Naive B cell (primary cell): ENCODE data around the gene ARAP1. TPM values are rescaled to one million over a fixed set of nuclear protein-coding genes. Genes with fewer than 3 reads are reported as not detected.

Source experiments
- ATAC-seq, 2 donors: fragments of 150-1000 bp; cut with Tn5 transposase; 2 replicates each; pipeline ENCODE4 v1.10.0; 2021; ENCODE audit warnings: low read depth in 2 of 2, mild to moderate bottlenecking in 2 of 2, moderate library complexity in 2 of 2
- DNase-seq: peaks from one replicate; pipeline ENCODE4 v3.0.0; 2022
- H3K27ac Mint-ChIP-seq, 6 donors: one replicate each; pipeline ENCODE4 v1.8.0; 2020 to 2022; ENCODE audit warnings: mild to moderate bottlenecking in 6 of 6, mixed read lengths in 6 of 6, moderate library complexity in 5 of 6, inconsistent platforms in 2 of 6
- H3K27me3 Mint-ChIP-seq, 3 donors: one replicate each; pipeline ENCODE4 v1.8.0; 2021 to 2022; ENCODE audit warnings: mixed read lengths in 3 of 3, mild to moderate bottlenecking in 1 of 3
- H3K36me3 Mint-ChIP-seq, 2 donors: one replicate each; pipeline ENCODE4 v1.8.0; 2020 to 2022; ENCODE audit warnings: mixed read lengths in 2 of 2, inconsistent platforms in 1 of 2, mild to moderate bottlenecking in 1 of 2
- H3K4me1 Mint-ChIP-seq, 3 donors: one replicate each; pipeline ENCODE4 v1.8.0; 2020 to 2022; ENCODE audit warnings: mixed read lengths in 3 of 3, inconsistent platforms in 1 of 3, mild to moderate bottlenecking in 1 of 3, moderate library complexity in 1 of 3
- H3K4me3 Mint-ChIP-seq, 8 donors: one replicate each; pipeline ENCODE4 v1.8.0; 2020 to 2022; ENCODE audit warnings: mild to moderate bottlenecking in 8 of 8, mixed read lengths in 8 of 8, moderate library complexity in 8 of 8, inconsistent platforms in 2 of 8
- H3K9me3 Mint-ChIP-seq, 7 donors: one replicate each; pipeline ENCODE4 v1.8.0; 2020 to 2022; ENCODE audit warnings: mixed read lengths in 7 of 7, mild to moderate bottlenecking in 5 of 7, inconsistent platforms in 2 of 7, moderate library complexity in 1 of 7
- polyA plus RNA-seq, 6 donors: library from polyadenylated mRNA; unstranded; fragments of 300-500 nt; fragmentation: Illumina TruSeq; gene quantifications; one replicate each; pipeline ENCODE4 v1.2.3, GENCODE V29; 2021; ENCODE audit warnings: low read depth in 6 of 6

ARAP1 gene
- polyA plus RNA-seq, 6 donors from 2014 or later = 3.3 to 30.2 (median 14.0) TPM

DNA sequence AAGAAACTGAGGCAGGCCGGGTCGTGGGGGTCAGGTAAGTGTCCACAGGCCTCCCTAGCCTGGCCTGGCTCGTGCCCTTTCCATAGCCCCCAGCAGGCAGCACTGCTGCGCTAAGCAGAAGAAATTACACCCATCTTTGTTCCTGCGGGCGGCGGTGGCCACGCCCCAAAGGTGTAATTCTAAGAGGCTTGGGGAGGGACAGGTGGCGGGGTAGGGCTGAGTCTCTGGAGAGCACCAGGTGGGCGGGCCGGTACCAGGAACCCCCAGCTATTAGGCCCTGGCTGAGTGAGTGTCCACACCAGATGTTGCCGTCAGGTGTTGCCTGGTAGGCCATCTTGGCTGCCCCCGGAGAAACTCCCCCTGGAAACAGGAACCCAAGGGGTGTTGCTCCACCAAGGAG is 12.3 kb upstream of the ARAP1 start:
- Mint-ChIP-seq H3K27me3 (no peaks in the 10 kb centered on the region), H3K4me3 (no peak overlapping the region), H3K9me3 (no peaks in the 10 kb centered on the region), H3K4me1 (peaks cover 21 to 27% (median 25%) of the 10 kb centered on the region in 3 donors), H3K27ac (peak overlapping the region in 1 of 6 donors; percentile 34), H3K36me3 (no peaks in the 10 kb centered on the region)
- ATAC-seq (no peak), DNase-seq (no peak)

- Mint-ChIP-seq H3K36me3 (no peaks in the 10 kb centered on the region), H3K4me3 (peak overlapping the region in 3 of 8 donors; percentile 13 to 21 (median 15)), H3K9me3 (no peaks in the 10 kb centered on the region), H3K4me1 (peaks cover 24 to 31% (median 24%) of the 10 kb centered on the region in 3 donors), H3K27me3 (no peaks in the 10 kb centered on the region), H3K27ac (peak overlapping the region in 3 of 6 donors; percentile 26 to 93 (median 84))
- DNase-seq (no peak), ATAC-seq (no peak)
These were observed 11.6 kb upstream of the ARAP1 start for GRCh38 chr11:72763823-72764222.

DNA sequence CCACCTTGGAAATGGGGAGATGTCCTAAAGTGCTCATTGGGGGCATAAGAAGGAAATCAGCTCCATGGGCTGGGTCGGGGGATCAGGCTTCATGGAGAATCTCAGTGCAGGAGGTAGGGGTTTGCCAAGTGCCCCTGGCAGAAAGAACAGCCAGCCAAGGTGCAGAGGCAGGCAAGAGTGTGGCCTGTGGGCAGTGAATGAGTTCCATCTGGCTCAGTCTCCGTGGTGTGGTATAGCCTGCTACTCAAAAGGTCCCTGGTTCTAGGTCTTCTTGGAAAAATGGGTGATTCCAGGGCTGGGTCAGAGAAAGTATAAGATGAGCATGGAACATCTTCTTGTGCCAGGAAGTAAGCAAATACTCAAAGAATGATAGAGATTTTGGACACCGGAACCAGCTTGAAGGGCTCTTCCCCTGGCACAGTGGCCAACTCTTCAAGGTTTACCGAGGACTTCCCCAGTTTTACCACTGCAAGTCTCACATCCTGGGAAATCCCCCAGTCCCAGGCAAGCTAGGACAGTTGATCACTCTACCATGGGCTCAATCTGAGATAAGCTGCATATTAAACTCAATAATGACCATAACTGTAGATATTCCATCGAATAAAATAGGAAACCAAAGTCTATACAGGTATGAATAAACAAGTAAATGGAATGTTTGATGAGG is 10.6 kb upstream of the ARAP1 start:
- H3K27me3 Mint-ChIP-seq = no peaks in the 10 kb centered on the region
- peak overlapping the region in 3 of 8 donors; percentile 15 to 65 (median 42) for H3K4me3 Mint-ChIP-seq
- no peaks in the 10 kb centered on the region for H3K36me3 Mint-ChIP-seq
- no peaks in the 10 kb centered on the region for H3K9me3 Mint-ChIP-seq
- peaks cover 18 to 31% (median 25%) of the 10 kb centered on the region in 3 donors for H3K4me1 Mint-ChIP-seq
- DNase-seq (no peak), ATAC-seq (peak; percentile 94 to 96)
- peak overlapping the region in 5 of 6 donors; percentile 6 to 87 (median 83) for H3K27ac Mint-ChIP-seq

DNA sequence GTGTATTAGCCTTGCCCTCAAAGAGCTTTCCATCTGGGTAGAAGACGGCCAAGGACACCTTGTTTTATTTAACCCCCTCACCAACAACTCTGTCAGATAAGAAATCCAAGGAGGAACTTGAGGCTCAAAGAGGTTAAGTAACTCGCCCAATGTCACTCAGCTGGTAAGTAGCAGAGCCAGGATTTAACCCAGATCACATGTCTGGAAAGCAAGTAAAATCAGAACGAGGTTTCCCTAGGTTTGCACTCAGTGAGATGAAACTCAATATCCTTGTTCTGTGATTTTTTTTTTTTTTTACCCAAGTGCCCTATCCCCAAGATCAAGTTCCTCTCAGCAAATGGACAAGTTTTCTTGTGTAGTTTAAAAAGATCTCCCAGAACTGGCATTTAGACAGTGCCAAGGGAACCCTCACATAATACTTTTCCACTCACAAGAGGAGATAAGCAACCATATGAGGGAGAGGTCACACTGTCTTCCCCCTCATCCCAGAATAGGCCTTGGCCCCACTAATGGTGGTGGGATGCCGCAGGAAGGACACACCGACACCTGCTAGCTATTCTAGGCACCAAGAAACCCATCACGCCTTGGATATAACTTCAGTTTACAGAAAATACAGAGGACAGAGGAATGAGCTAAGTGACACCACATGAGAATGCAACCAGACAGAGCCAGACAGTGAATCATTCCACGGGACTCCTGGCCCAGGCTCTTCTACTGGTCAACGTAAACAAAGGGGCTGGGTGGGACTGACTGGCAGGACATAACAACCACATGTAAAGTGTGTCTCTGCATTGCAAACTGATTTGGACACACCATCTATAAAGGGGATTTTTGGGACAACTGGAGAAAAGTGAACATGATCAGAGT is 8.6 kb upstream of the ARAP1 start:
- Mint-ChIP-seq H3K27ac (no peak overlapping the region), H3K4me3 (no peak overlapping the region), H3K36me3 (no peaks in the 10 kb centered on the region), H3K27me3 (no peaks in the 10 kb centered on the region), H3K9me3 (no peaks in the 10 kb centered on the region), H3K4me1 (peaks cover 24 to 31% (median 30%) of the 10 kb centered on the region in 3 donors)
- no peak for ATAC-seq
- DNase-seq = no peak

- DNase-seq = no peak
- Mint-ChIP-seq H3K4me1 (peaks cover 24 to 31% (median 30%) of the 10 kb centered on the region in 3 donors), H3K36me3 (no peaks in the 10 kb centered on the region)
These were observed 7.3 kb upstream of the ARAP1 start for GRCh38 chr11:72759468-72759985.

DNA sequence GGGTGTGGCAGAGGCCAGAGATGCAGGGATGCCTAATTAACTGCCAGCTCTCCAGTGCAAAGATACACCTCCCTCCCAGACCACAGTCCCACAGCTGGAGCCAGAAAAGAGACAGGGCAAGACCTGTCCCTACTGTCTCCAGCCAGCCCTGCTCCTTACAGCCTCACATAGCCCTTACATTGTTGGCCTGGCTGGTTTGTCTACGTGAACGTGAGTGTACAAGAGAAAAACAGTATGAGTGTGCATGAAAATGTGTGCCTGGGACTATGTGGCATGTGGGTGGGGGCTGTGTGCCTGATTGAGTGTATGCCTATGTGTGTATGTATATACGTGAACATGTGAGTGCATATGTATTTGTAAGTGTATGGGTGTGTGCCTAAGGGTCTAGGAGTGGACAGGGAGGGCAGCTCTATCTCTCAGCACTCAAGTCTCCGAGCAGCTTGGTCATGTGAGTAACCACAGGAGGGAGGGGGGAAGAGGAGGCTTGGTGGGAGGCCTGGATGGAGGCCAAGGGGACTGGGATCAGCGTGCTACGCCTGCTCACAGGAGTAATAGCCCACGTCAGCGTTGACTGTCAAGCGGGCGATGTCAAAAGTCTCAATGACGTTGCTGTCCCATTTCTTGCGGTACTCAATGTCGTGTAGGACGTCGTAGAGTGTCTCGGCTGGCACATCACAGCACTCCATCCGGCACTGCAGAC is 6.6 kb upstream of the ARAP1 start:
- Mint-ChIP-seq H3K4me3 (peak overlapping the region in 1 of 8 donors; percentile 2), H3K4me1 (peaks cover 23 to 30% (median 25%) of the 10 kb centered on the region in 3 donors), H3K9me3 (no peaks in the 10 kb centered on the region), H3K27me3 (no peaks in the 10 kb centered on the region), H3K27ac (peak overlapping the region in 2 of 6 donors; percentile 3 to 8), H3K36me3 (no peaks in the 10 kb centered on the region)
- ATAC-seq = no peak
- DNase-seq = no peak

More at GRCh38 chr11:72759468-72759985, 7.3 kb upstream of the ARAP1 start:
- no peaks in the 10 kb centered on the region for H3K27me3 Mint-ChIP-seq
- H3K9me3 Mint-ChIP-seq = no peaks in the 10 kb centered on the region
- no peak overlapping the region for H3K4me3 Mint-ChIP-seq
- ATAC-seq = no peak
- peak overlapping the region in 1 of 6 donors; percentile 53 for H3K27ac Mint-ChIP-seq

DNA sequence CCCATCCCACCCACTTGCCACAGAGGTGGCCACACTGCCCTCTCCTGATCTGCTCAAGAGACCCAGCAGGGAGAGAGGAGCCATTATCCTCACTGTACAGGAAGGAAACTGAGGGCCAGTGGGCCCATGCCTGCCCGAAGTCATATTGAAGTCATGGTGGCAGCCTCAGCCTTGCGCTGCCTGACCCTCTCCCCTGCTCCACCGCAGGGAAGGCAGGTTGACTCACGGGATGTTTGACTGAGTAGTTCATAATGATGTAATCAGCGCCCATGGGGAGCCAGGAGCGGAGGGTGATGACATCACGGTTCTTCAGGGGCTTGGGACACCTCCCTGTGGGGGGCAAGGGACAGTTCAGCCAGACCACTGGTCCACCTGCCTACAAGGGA is 6.1 kb upstream of the ARAP1 start:
- DNase-seq = no peak
- no peak for ATAC-seq
- H3K9me3 Mint-ChIP-seq = no peaks in the 10 kb centered on the region
- H3K36me3 Mint-ChIP-seq = no peaks in the 10 kb centered on the region
- peaks cover 19 to 25% (median 21%) of the 10 kb centered on the region in 3 donors for H3K4me1 Mint-ChIP-seq
- H3K27me3 Mint-ChIP-seq = no peaks in the 10 kb centered on the region
- peak overlapping the region in 2 of 6 donors; percentile 3 to 33 for H3K27ac Mint-ChIP-seq
- H3K4me3 Mint-ChIP-seq = no peak overlapping the region

DNA sequence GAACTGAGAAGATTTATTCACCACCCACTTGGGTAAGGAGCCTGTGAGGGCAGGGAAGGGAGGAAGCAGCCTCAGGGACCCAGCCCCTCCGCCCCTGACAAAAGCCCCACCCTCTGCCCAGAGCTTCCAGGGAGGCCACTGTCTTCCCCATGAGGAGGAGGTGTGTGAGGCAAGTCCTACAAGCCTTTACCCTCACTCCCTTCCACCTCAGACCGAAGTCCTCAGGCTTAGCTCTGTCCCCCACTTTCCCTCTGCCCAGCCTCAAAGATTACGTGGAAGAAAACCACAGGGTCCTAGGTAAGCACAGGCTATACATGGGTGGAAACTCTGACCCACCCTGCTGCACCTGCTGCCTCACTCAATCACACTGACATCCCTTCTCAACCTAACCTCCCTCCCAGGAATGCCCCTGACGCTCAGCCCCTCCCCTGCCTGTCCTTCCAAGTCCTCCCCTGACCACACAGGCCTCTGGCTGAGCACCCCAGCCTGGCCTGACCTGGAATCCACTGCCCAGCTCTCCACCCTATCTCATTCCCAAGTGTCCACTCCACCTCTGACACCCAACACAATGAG is 3.6 kb upstream of the ARAP1 start:
- H3K4me3 Mint-ChIP-seq = peak overlapping the region in 1 of 8 donors; percentile 37
- H3K4me1 Mint-ChIP-seq = peaks cover 27 to 33% (median 32%) of the 10 kb centered on the region in 3 donors
- no peak for DNase-seq
- no peaks in the 10 kb centered on the region for H3K9me3 Mint-ChIP-seq
- H3K27ac Mint-ChIP-seq = no peak overlapping the region
- no peaks in the 10 kb centered on the region for H3K27me3 Mint-ChIP-seq
- no peak for ATAC-seq
- H3K36me3 Mint-ChIP-seq = no peaks in the 10 kb centered on the region

GRCh38 chr11:72754544-72755155 is 2.4 kb upstream of the ARAP1 start:
- no peak for ATAC-seq
- Mint-ChIP-seq H3K27ac (peak overlapping the region in 3 of 6 donors; percentile 21 to 84 (median 57)), H3K4me3 (peak overlapping the region in 1 of 8 donors; percentile 91)

GRCh38 chr11:72754149-72754543 is 1.9 kb upstream of the ARAP1 start:
- no peak for ATAC-seq
- Mint-ChIP-seq H3K4me1 (peaks cover 40 to 50% (median 44%) of the 10 kb centered on the region in 3 donors), H3K27me3 (no peaks in the 10 kb centered on the region), H3K9me3 (no peaks in the 10 kb centered on the region), H3K27ac (peak overlapping the region in 2 of 6 donors; percentile 21 to 84), H3K36me3 (no peaks in the 10 kb centered on the region), H3K4me3 (peak overlapping the region in 3 of 8 donors; percentile 23 to 91 (median 91))
- no peak for DNase-seq

More at GRCh38 chr11:72754544-72755155, 2.4 kb upstream of the ARAP1 start:
- no peaks in the 10 kb centered on the region for H3K27me3 Mint-ChIP-seq
- no peak for DNase-seq
- peaks cover 37 to 45% (median 44%) of the 10 kb centered on the region in 3 donors for H3K4me1 Mint-ChIP-seq
- no peaks in the 10 kb centered on the region for H3K9me3 Mint-ChIP-seq
- no peaks in the 10 kb centered on the region for H3K36me3 Mint-ChIP-seq

DNA sequence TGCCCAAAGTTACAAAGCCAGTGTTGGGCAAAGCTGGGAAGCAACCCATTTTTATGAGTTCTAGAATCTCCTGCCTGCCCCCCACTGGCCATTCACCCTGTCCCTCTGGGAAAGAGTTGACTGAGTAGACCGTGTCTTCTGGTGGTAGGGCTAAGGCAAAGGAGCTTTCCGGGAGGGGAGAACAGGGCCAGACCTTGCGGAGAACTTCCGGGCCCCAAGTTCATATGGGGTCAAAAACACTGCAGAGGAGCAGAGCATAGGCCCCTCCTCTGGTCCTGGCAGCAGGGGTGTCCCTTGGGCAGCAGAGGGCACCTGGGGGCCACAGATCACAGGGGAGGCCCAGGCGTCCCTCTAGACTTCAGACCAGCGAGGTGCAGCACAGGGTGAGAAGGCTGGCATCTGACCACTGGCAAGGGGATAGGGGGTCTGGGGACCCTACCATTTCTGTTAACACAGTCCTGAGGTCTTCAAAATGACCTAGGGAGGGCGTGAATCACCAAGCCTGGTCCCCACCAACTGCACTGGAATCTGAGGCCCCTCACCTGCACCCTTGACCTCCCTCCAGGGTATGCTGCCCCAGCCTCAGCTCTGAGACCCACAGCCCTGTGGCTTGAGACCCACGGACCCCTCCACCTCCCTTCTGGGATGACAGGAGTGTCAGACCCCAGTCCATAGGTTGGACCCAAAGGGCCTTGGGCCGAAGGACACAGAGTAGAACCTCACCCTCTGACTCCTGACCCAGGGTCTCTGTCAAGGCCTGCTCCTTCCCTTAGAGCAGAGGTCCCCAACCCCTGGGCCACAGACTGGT is 1.3 kb upstream of the ARAP1 start:
- Mint-ChIP-seq H3K27me3 (no peaks in the 10 kb centered on the region), H3K27ac (peak overlapping the region in 5 of 6 donors; percentile 22 to 99 (median 97)), H3K4me1 (peaks cover 43 to 56% (median 45%) of the 10 kb centered on the region in 3 donors), H3K9me3 (no peaks in the 10 kb centered on the region), H3K36me3 (no peaks in the 10 kb centered on the region), H3K4me3 (peak overlapping the region in 7 of 8 donors; percentile 91 to 99 (median 97))
- no peak for ATAC-seq
- DNase-seq = no peak
